PFSK-1 (cell line): ENCODE results near the gene GRIP1.

Experiments
- FOXP2 ChIP-seq: optimal IDR thresholded peaks from 2 replicates; pipeline ENCODE3; 2011; ENCODE audit warnings: borderline replicate concordance, control low read depth, inconsistent platforms; ENCODE audit not compliant: insufficient read depth; ENCODE audit errors: extremely low read length, extremely low read depth
- POLR2AphosphoS5 ChIP-seq: IDR thresholded peaks from 2 replicates; pipeline ENCODE4 v1.6.1; 2012; ENCODE audit warnings: low read depth, mild to moderate bottlenecking, control low read depth, low read length, moderate library complexity
- SIN3A ChIP-seq: IDR thresholded peaks from 2 replicates; pipeline ENCODE4 v1.6.1; 2012; ENCODE audit warnings: mild to moderate bottlenecking, low read length, moderate library complexity, borderline replicate concordance; ENCODE audit not compliant: insufficient read depth
- TAF1 ChIP-seq: IDR thresholded peaks from 2 replicates; pipeline ENCODE4 v1.6.1; 2012; ENCODE audit warnings: low read length, control low read depth, borderline replicate concordance; ENCODE audit not compliant: insufficient read depth
- TF ChIP-seq, protein P1 (sequence below), 2 experiments: IDR thresholded peaks; 2 replicates each; pipeline versions ENCODE4 v1.6.1 to v1.8.0; 2011 to 2012; ENCODE audit warnings: low read depth in 2 of 2, low read length in 2 of 2, control low read depth in 1 of 2, inconsistent platforms in 1 of 2, mild to moderate bottlenecking in 1 of 2, moderate library complexity in 1 of 2; ENCODE audit not compliant: insufficient read depth in 1 of 2

GRIP1 gene

DNA sequence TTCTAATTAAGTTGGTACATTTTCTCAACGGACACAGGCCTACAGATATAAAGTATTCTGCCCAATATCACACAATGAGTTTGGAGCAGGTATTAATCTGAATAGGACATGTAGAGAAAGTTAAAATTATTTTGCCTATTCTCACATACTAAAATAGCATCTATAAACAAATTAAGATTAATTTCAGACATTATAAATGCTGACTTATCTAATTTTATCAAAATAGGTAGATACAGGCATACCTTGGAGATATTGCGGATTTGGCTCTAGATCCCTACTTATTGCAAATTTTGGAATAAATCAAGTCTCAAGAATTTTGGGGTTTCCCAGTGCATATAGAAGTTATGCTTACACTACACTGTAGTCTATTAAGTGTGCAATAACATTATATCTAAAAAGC is 41.0 kb upstream of the GRIP1 start:
- TF ChIP-seq SIN3A (no peak), TAF1 (no peak), POLR2AphosphoS5 (no peak), FOXP2 (no peak)
- TF ChIP-seq, protein P1, sequence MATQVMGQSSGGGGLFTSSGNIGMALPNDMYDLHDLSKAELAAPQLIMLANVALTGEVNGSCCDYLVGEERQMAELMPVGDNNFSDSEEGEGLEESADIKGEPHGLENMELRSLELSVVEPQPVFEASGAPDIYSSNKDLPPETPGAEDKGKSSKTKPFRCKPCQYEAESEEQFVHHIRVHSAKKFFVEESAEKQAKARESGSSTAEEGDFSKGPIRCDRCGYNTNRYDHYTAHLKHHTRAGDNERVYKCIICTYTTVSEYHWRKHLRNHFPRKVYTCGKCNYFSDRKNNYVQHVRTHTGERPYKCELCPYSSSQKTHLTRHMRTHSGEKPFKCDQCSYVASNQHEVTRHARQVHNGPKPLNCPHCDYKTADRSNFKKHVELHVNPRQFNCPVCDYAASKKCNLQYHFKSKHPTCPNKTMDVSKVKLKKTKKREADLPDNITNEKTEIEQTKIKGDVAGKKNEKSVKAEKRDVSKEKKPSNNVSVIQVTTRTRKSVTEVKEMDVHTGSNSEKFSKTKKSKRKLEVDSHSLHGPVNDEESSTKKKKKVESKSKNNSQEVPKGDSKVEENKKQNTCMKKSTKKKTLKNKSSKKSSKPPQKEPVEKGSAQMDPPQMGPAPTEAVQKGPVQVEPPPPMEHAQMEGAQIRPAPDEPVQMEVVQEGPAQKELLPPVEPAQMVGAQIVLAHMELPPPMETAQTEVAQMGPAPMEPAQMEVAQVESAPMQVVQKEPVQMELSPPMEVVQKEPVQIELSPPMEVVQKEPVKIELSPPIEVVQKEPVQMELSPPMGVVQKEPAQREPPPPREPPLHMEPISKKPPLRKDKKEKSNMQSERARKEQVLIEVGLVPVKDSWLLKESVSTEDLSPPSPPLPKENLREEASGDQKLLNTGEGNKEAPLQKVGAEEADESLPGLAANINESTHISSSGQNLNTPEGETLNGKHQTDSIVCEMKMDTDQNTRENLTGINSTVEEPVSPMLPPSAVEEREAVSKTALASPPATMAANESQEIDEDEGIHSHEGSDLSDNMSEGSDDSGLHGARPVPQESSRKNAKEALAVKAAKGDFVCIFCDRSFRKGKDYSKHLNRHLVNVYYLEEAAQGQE (IDR thresholded peaks at IDR 0.05; ENCODE audit: insufficient read depth in 1 of 2, low read depth in 2 of 2, low read length in 2 of 2) = no peak

DNA sequence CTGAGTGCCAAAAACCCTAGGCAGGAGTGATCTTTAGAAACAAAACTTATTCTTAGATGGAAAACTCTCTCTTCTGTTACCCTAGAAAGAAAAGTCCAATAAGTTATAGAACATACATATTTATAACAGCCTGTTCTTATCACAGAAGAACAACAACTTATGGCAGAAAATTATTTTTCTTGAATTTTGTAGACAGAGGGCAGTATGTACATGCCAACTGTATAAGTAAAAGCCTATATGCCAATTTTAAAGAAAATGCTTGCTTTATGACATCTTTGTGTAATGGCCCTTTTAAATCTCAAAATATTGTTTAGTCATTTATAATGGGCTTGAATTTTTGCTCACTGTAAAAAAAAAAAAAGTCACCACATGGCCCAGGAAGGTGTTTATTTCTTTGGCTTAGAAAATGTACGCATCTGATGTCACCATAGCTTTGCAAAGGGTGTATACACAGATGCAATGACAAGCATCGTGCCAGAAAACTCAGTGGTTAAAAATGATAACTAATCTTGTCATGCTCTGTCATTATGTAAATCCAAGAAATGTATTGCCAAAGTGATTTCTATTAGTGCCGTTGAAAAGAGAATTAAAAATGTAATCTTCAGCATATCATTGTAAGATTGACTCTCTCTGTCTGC is 38.3 kb upstream of the GRIP1 start:
- TF ChIP-seq SIN3A (no peak), POLR2AphosphoS5 (no peak), TAF1 (no peak), FOXP2 (no peak)
- TF ChIP-seq, protein P1 (IDR thresholded peaks at IDR 0.05; ENCODE audit: insufficient read depth in 1 of 2, low read depth in 2 of 2, low read length in 2 of 2) = no peak

DNA sequence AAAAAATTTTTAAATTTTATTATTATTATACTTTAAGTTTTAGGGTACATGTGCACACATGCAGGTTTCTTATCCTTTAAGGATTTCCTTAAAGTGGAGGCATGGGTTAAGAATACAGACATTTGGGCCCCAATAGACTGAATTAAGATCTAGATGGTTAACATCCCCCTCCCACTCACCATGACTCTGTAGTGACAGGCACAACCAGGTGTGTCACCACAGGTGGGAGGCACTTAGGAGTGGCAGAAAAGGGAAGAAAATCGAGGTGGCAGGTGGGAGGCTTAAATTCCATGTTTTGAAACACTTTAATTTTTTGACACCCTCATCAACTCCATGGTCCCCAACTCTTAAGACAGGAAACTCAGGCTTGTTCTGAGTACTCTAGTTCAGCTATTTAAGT is 37.6 kb upstream of the GRIP1 start:
- TF ChIP-seq SIN3A = no peak
- TF ChIP-seq POLR2AphosphoS5 = no peak
- TF ChIP-seq, protein P1 (IDR thresholded peaks at IDR 0.05; ENCODE audit: insufficient read depth in 1 of 2, low read depth in 2 of 2, low read length in 2 of 2) = no peak
- TF ChIP-seq TAF1 = no peak
- TF ChIP-seq FOXP2 = no peak

DNA sequence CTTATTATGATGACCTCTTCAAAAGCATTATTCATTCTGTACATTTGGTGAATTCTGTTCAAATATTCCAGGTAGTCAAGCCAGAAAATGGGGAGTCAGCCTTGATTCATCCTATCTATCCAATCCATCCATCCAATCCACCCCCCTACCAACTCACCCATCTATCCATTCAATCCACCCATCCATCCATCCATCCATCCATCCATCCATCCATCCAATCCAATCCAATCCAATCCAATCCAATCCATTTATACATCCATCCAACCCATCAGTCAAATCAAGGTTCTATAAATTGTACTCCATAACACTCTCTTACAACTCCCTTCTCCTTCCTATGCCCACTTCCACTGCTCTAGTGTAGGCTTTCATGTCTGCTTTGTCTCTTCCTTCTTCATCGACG is 35.8 kb upstream of the GRIP1 start:
- TF ChIP-seq TAF1 (no peak), SIN3A (no peak), FOXP2 (no peak)
- TF ChIP-seq, protein P1 (IDR thresholded peaks at IDR 0.05; ENCODE audit: insufficient read depth in 1 of 2, low read depth in 2 of 2, low read length in 2 of 2) = no peak

DNA sequence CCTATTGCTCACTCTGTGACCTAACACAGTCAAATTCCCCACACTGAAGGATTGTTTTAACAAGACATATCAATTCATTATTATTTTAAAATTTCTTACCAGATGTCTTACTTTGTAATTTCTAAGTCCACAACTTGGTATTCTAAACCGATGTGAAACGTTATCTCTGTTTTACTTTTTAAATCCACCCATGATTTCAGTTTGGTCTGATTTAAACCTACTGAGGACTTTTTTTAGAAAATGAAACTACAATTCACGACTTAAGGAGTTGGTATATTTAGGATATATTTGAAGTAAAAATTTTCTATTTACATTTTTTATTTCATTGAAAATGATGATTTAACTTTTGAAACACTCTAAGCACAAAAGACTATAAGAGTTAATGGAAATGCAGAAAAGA is 35.1 kb upstream of the GRIP1 start:
- TF ChIP-seq, protein P1 (IDR thresholded peaks at IDR 0.05; ENCODE audit: insufficient read depth in 1 of 2, low read depth in 2 of 2, low read length in 2 of 2) = no peak
- TF ChIP-seq TAF1 (no peak), SIN3A (no peak), FOXP2 (no peak), POLR2AphosphoS5 (no peak)
